ACHN (cell line): ENCODE data around the gene KIF22.

Experiments
- DNase-seq: peaks from one replicate; pipeline ENCODE4 v3.0.0-alpha.2; 2015
- in situ Hi-C: cut with HindIII; loops from 2 replicates; pipeline ENCODE4 v1.10.0; 2017; ENCODE audit warnings: low sequenced_read_pairs, low pct_ligation_motif_present, low pct_unique_long_range_greater_than_20kb

Gene KIF22

DNA sequence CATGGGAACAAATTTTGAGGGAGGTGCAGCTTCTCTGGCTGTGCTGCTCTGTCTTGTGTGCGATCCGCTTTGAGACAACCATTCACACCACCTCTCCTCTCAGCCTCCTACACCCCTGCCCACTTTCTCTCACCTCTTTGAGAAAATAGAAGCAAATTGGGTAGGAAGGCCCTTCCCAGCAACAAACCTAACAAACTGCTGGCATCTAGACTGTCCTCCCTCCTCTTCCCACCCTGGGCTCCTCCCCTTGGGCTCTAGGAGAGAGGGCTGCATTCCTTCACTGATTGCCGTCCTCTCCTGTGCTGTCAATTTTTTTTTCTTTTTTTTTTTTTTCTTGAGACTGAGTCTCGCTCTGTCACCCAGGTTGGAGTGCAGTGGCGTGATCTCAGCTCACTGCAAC is 59.0 kb downstream of the KIF22 start:
- no peak for DNase-seq
- in situ Hi-C loops: no loop called here

DNA sequence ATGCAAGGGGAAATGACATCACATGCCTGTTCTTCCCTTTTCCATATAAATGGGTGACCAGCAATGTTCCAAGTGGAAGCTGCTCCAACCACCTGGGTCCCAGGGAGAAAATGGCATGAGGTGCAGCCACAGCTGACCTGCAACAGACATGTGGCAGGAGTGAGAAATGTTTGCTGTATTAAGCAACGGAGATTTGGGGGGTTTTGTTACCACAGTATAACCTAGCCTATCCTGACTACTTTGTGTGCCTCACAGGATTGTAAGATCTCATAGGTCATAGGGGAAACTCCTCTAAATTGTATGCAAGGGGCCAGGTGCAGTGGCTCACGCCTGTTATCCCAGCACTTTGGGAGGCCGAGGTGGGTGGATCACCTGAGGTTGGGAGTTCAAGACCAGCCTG is 60.4 kb downstream of the KIF22 start:
- in situ Hi-C loops: no loop called here
- DNase-seq: no peak

DNA sequence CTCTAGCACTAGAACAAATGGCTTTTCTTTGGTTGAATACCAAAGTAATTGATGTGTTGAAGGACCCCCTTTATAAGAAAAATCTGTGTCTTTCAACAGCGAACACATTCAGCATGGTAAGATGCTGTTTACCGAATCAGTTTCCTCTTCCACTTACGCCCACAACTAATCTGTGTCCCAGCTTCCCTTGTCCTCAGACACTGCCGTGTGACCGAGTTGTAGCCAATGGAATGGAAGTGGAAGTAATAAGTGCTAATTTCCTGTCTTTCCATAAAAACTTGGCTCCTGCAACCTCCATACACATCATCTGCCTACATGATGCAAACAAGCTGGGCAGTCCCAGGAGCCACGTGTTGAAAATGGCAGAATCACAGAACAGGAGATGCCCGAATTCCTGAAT is 62.1 kb downstream of the KIF22 start:
- in situ Hi-C loops: no loop called here
- no peak for DNase-seq

DNA sequence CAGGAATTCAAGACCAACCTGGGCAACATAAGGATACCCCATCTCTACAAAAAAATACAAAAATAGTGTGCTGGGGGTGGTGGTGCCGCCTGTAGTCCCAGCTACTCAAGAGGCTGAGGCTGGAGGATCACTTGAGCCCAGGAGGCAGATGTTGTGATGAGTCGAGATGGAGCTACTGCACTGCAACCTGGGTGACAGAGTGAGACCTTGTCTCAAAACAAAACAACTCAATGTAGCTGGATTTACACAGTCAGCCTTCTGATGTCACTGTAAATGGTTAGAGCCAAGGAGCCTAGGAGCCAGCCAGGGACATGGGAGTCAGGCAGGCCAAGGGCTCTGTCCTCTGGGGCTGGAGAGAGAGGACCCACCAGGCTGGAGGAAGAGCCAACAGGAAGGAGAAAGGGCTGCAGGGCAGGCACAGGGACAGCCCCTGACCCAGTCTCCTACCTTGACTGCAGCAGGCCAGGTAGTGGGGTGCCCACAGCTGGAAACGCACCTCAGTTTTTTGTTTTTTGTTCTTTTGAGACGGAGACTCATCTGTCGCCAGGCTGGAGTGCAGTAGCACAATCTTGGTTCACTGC is 64.1 kb downstream of the KIF22 start:
- in situ Hi-C loops: no loop called here
- no peak for DNase-seq
